LNCaP clone FGC (cell line): ENCODE data around the gene NALCN.

Source experiments
- DNase-seq: peaks from one replicate; pipeline ENCODE4 v3.0.0-alpha.2; 2011; ENCODE audit warnings: low read depth
- H3K4me3 ChIP-seq: 2 replicates; pipeline ENCODE4 v1.5.1; 2011; ENCODE audit warnings: mild to moderate bottlenecking, low read depth, low read length, control low read depth
- CTCF ChIP-seq: IDR thresholded peaks from 2 replicates; pipeline ENCODE4 v1.5.1; 2012; ENCODE audit warnings: mild to moderate bottlenecking; ENCODE audit not compliant: control insufficient read depth, insufficient read depth; ENCODE audit errors: extremely low read depth

NALCN gene

DNA sequence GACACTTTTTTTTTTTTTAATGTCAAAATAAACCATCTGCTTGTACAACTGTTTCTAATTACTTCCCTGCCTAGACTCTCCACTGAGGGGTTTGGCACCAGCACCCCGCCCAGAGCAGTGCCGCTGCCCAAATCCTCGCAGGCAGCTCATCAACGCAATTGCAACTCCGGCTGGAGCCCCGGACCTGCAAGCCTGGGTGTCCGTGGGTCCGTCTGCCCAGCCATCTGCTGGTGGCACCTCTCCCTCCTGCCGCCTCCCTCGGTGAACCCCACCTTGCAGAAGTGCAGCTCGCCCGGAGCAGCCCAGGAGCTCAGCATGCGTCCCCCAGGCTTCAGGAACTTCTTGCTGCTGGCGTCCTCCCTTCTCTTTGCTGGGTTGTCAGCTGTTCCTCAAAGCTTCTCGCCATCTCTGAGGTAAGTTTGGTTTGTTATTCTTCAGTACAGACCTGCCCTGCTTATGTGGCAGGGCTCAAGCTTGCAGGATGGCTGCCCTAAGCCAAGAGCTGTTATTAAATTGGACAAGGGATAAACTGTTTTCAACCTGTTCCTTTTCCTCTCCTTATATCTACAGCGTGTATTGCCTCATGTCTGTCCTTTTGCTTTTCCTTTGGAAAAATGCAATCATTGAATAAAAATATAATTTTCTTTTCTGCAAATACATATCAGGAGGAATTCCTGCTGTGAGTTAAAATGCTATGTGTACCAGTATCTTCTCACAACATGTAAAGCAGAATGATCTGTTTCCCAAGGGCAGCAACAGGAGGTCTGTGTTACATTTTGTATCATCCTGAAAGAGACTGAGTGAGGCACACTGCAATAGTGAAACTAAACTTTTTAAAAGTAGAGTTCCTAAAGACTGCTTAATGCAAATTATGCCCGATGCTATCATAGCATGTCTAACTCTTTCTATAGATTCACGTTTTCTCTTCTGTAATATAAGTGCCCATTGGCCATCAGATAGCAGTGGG, 36.5 kb upstream of the NALCN start, which contains the start of gene ITGBL1:
Gene ITGBL1 (plus strand): TSS at position 157 of the 967 bp plus-strand sequence. CDS start 159 bp downstream, at position 316.
- no peak for TF ChIP-seq CTCF
- peak within 1 kb of the TSS; percentile 9; the same call in 1 of the 2 replicates for H3K4me3 ChIP-seq

DNA sequence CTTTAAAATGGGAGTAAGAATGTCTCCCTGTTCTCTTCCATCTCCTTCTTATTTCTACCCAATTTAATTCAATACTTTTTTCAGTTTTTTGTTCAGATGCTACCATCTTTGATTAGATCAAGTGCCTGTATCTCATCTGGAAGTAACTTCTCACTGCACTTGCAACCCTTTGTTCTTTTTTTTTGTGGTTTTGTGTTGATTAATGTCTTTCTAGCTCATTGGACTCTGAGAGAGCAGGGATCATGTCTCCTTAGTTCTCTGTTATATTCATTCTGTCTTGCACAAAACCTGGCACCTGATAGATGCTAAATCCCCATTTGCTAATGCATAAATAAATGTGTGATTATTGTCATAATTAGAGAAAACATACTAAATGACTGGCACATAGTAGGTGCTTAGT, 35.3 kb upstream of the NALCN start:
- no peak overlapping the region for H3K4me3 ChIP-seq
- no peak for TF ChIP-seq CTCF
- no peak for DNase-seq

More for the DNA sequence above, 36.5 kb upstream of the NALCN start, which contains the start of gene ITGBL1:
- no peak for DNase-seq

GRCh38 chr13:101450749-101451130, 34.4 kb upstream of the NALCN start:
- no peak for DNase-seq
- H3K4me3 ChIP-seq = no peak overlapping the region
- TF ChIP-seq CTCF = no peak

DNA sequence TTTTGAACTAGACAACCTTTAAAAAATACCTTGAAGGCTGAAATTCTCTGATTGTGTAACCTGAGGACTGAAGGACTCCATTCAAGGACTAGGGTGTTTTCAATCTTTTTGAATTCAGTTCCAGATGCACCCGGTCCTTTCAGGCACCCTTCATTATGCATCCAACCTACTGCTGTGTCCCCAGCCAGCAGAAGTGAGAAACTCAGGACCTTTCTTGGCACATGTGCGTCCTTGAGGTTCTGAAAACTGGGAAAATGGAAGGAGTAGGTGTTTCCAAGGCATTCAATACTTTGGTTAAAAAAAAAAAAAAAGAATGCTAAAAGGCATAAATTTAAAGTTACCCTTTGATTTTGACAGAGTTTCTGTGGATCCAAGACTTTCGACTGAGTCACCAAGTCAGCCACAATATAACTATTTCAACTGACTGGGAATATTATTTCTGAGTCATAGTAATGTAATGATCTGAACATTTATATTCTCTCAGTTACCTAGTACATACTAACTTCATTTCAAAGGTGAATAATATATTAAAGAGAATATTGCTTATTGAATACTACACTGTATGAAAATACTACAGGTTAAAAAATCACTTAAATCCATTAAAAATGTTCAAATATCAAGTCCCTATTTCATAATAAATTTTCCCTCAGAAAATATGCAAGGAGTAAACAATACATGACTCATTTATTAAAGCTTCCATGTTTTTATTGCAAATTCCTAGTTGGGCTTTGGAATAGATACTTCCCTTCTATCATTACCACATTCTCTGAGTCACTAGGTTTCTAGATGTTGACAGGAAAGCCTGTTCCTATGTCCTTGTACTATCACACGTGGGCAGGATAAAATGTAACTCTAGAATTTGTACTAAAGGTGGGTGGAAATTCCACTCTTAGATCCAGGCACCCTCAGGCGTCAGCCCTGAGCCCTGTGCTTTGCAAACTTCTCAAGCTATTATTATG, 33.8 kb upstream of the NALCN start:
- TF ChIP-seq CTCF = no peak
- DNase-seq = no peak
- no peak overlapping the region for H3K4me3 ChIP-seq

- no peak for DNase-seq
- no peak overlapping the region for H3K4me3 ChIP-seq
- TF ChIP-seq CTCF = no peak
These were observed 31.5 kb upstream of the NALCN start for GRCh38 chr13:101447852-101448251.

DNA sequence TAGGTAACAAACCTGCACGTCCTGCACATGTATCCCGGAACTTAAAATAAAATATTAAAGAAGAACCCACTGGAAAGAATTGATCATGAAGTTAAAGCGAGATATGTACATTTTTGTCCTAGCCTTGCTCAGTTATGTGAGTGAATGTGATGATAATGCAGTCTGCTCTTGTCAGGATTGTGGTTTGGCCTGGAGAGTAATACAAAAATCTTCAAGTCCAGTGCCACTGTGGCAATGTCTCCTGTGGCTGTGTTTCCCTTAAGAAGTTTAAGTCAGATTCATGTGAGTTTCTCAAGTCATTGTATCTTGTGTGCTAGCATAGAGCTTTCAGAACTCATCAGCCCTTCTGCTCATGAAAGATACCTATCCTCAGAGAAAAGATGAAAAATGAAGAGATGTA, 18.2 kb upstream of the NALCN start:
- no peak for TF ChIP-seq CTCF
- H3K4me3 ChIP-seq = no peak overlapping the region
- no peak for DNase-seq
